MCF 10A (cell line): Measurements from ENCODE around the gene C1orf35. TPM values are rescaled to one million over a fixed set of nuclear protein-coding genes. Genes with fewer than 3 reads are reported as not detected.

ENCODE experiments used
- BruUV-seq: library from RNA; stranded (reverse); fragments of 400-500 nt; replicated peaks from 2 replicates; lab custom pipeline; 2021; lab: Mats Ljungman, UMichigan
- CTCF ChIA-PET: fragments of 300-600 bp; sonication (Branson Sonifier 250); formaldehyde crosslinking; extraction: SDS; loops from one replicate; lab custom pipeline; 2021; ENCODE audit warnings: antibody characterized with exemption, inconsistent platforms; lab: Yijun Ruan, JAX
- POLR2A ChIA-PET: fragments of 300-600, 350-650 bp; sonication (Branson Sonifier 250); formaldehyde crosslinking; extraction: SDS; loops from one replicate; lab custom pipeline; 2020; ENCODE audit warnings: antibody characterized with exemption, inconsistent platforms; lab: Yijun Ruan, JAX
- DNase-seq: peaks from one replicate; pipeline ENCODE4 v3.0.0-alpha.2; 2018; ENCODE audit not compliant: unreplicated experiment
- H3K27ac Mint-ChIP-seq: one replicate; pipeline ENCODE4 v1.8.0; 2022; ENCODE audit warnings: mild to moderate bottlenecking, low read depth, mixed read lengths; ENCODE audit not compliant: unreplicated experiment
- H3K27me3 Mint-ChIP-seq: one replicate; pipeline ENCODE4 v1.8.0; 2022; ENCODE audit warnings: mixed read lengths; ENCODE audit not compliant: insufficient read depth, unreplicated experiment
- H3K36me3 Mint-ChIP-seq: one replicate; pipeline ENCODE4 v1.8.0; 2022; ENCODE audit warnings: mild to moderate bottlenecking, moderate library complexity, mixed read lengths; ENCODE audit not compliant: insufficient read depth, unreplicated experiment
- H3K4me1 Mint-ChIP-seq: one replicate; pipeline ENCODE4 v1.8.0; 2022; ENCODE audit warnings: mixed read lengths; ENCODE audit not compliant: insufficient read depth, unreplicated experiment
- H3K4me3 Mint-ChIP-seq: one replicate; pipeline ENCODE4 v1.8.0; 2022; ENCODE audit warnings: mild to moderate bottlenecking, moderate library complexity, mixed read lengths; ENCODE audit not compliant: unreplicated experiment
- H3K9me3 Mint-ChIP-seq: one replicate; pipeline ENCODE4 v1.8.0; 2022; ENCODE audit warnings: mixed read lengths; ENCODE audit not compliant: unreplicated experiment
- intact Hi-C: fragments of 100-400 bp; cut with micrococcal nuclease; formaldehyde crosslinking; loops from 2 replicates; pipeline ENCODE4 v1.14.1; 2022
- total RNA-seq: library from RNA; stranded (reverse); gene quantifications from 2 replicates; pipeline ENCODE4 v1.2.3, GENCODE V29; 2022
- TF ChIP-seq, protein P1 (sequence below): fragments of 200-600 bp; IDR thresholded peaks from one replicate; pipeline ENCODE4 v1.8.0; 2022; ENCODE audit warnings: antibody characterized with exemption, mild to moderate bottlenecking; ENCODE audit not compliant: unreplicated experiment

C1orf35 gene
- total RNA-seq, 1 experiment from 2014 or later = 49.2 TPM

- H3K4me1 Mint-ChIP-seq = peaks cover 61% of the 10 kb centered on the region
- H3K4me3 Mint-ChIP-seq = peak overlapping the region; percentile 98
- H3K36me3 Mint-ChIP-seq = peaks cover 52% of the 10 kb centered on the region
- H3K27ac Mint-ChIP-seq = peak overlapping the region; percentile 97
- DNase-seq = peak; percentile 54
- BruUV-seq = TSS peak; percentile 28
- POLR2A ChIA-PET = interaction anchor here (0.7 to 4.9 kb wide), 31 partner anchors 9 to 1145 kb away, joined by 3 to 128 read pairs (median 5); partner anchors contain the start of genes C1orf35, GUK1, IBA57 and MRPL55
- TF ChIP-seq, protein P1, sequence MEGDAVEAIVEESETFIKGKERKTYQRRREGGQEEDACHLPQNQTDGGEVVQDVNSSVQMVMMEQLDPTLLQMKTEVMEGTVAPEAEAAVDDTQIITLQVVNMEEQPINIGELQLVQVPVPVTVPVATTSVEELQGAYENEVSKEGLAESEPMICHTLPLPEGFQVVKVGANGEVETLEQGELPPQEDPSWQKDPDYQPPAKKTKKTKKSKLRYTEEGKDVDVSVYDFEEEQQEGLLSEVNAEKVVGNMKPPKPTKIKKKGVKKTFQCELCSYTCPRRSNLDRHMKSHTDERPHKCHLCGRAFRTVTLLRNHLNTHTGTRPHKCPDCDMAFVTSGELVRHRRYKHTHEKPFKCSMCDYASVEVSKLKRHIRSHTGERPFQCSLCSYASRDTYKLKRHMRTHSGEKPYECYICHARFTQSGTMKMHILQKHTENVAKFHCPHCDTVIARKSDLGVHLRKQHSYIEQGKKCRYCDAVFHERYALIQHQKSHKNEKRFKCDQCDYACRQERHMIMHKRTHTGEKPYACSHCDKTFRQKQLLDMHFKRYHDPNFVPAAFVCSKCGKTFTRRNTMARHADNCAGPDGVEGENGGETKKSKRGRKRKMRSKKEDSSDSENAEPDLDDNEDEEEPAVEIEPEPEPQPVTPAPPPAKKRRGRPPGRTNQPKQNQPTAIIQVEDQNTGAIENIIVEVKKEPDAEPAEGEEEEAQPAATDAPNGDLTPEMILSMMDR = no peak
- no peaks in the 10 kb centered on the region for H3K9me3 Mint-ChIP-seq
- no peaks in the 10 kb centered on the region for H3K27me3 Mint-ChIP-seq
- intact Hi-C loops = loop anchor here (2.0 kb wide), 1 partner anchor 19 kb away; the partner anchor contains the start of gene C1orf35
- CTCF ChIA-PET = interaction anchor here (0.6 to 4.0 kb wide), 9 partner anchors 14 to 1039 kb away, joined by 3 to 42 read pairs (median 6); partner anchors contain the start of genes IBA57, MRPL55 and WNT3A
These were observed 19.2 kb downstream of the C1orf35 start for GRCh38 chr1:228083871-228084278.

DNA sequence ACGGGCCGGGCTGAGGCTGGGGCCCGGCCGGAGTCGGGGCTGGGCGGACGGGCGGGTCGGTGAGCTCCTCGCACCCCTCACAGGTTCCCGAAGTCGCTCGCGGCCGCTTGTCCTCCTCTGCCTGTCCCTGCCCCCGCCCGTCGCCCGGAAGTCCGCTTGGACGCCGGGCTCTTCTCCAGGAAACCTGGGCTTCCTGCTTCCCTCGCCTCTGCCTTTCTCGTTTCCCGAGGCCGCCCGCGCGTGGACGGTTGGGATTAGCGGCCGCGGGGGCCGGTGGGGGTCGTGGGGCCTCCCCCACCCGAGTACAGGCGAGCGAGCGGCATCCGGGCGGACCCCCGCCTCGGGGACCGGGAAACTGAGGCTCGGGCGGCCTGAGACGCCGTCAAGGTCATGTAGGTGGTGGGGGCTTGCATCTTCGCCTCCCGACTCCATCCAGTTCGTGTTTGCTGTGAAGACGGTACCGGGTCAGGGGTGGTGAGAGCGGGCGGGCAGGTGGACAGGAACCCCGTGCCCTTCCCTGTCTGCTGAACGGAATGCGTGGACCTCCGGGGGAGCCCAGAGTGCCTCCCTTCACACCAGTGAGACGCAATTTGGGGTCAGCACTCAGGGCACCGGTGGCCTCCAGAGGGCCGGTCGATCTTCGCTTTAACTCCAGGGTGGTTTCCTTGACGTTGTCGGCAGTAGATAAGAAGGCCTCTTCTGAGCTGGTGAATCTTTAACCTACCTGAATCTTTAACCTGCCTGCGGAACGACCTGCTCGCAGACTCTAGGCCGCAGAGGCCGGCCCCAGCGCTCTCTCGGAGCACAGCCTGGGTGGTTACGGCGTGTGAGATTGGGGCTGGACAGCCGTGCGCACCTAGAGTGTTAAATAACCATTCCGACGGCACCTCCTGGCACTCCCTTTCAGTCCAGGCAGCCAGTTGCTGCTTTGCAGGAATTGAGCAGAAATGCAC is 19.9 kb downstream of the C1orf35 start:
- Mint-ChIP-seq H3K27ac (peak overlapping the region; percentile 97), H3K9me3 (no peaks in the 10 kb centered on the region), H3K27me3 (no peaks in the 10 kb centered on the region), H3K4me3 (peak overlapping the region; percentile 98), H3K36me3 (peaks cover 45% of the 10 kb centered on the region), H3K4me1 (peaks cover 58% of the 10 kb centered on the region)
- no TSS peak for BruUV-seq
- DNase-seq = peak; percentile 55
- intact Hi-C loops = no loop called here
- TF ChIP-seq, protein P1 = no peak
- ChIA-PET POLR2A (interaction anchor here (0.7 to 4.9 kb wide), 40 partner anchors 9 to 1146 kb away, joined by 3 to 128 read pairs (median 6); partner anchors contain the start of genes C1orf35, GUK1, IBA57 and MRPL55), CTCF (interaction anchor here (0.6 to 4.0 kb wide), 12 partner anchors 14 to 1040 kb away, joined by 3 to 42 read pairs (median 6); partner anchors contain the start of genes IBA57, MRPL55 and WNT3A)

DNA sequence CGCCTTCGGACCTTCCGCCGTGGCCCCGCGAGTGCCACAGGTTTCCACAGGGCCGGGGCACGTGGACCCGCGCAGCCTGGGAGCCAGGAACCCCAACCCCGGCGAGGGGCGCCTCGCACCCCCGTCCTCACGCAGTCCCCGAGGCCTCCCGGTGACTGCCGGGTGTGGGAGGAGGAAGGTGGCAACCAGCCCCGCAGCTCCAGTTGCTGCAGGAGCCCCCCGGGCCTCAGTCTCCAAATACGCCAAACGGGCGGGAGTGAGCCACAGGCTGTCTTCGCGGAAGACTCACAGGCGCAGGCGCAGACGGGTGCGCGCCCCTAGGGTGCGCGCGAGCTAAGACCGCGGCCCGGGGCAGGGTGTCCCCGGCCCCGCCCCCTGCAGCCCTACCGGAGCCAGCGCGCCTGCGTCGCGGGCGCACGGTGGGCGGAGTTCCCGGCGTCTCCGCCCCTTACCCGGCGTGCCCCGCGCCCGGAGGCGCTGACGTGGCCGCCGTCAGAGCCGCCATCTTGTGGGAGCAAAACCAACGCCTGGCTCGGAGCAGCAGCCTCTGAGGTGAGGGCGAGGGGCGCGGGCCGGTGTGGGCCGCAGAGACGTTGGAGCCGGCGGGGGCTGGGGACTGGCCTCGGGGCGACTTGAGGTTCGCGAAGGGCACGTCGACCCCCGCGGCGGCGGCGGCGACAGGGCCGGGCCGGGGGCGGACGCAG is 20.8 kb downstream of the C1orf35 start, which contains the start of gene ARF1:
TSS of gene ARF1 (plus strand) at position 495 of the 704 bp plus-strand sequence. CDS start 14,407 bp downstream, outside the sequence.
- peaks cover 50% of the 10 kb centered on the region for H3K4me1 Mint-ChIP-seq

More for the DNA sequence above, 20.8 kb downstream of the C1orf35 start, which contains the start of gene ARF1:
- H3K36me3 Mint-ChIP-seq = peaks cover 38% of the 10 kb centered on the region
- peak; percentile 98 for DNase-seq
- TF ChIP-seq, protein P1 = no peak
- H3K27me3 Mint-ChIP-seq = no peaks in the 10 kb centered on the region
- intact Hi-C loops = no loop called here
- peak within 1 kb of the TSS; percentile 97 for H3K27ac Mint-ChIP-seq
- BruUV-seq = TSS peak; percentile 7
- no peaks in the 10 kb centered on the region for H3K9me3 Mint-ChIP-seq
- peak within 1 kb of the TSS; percentile 98 for H3K4me3 Mint-ChIP-seq
- POLR2A ChIA-PET = interaction anchor here (0.6 to 4.9 kb wide), 43 partner anchors 9 to 1480 kb away, joined by 3 to 128 read pairs (median 4); partner anchors contain the start of genes C1orf35, GUK1, IBA57 and JMJD4
- CTCF ChIA-PET = interaction anchor here (0.7 to 4.0 kb wide), 9 partner anchors 18 to 319 kb away, joined by 3 to 42 read pairs (median 5); partner anchors contain the start of gene WNT3A
